Measurements from ENCODE around the gene SMARCD1. TPM values are rescaled to one million over a fixed set of nuclear protein-coding genes. Genes with fewer than 3 reads are reported as not detected.

SMARCD1 gene
- total and polyA plus RNA-seq, 9 of the 15 experiments (the other 6 are each of a cell fraction or from before 2014, with no cell fraction given), result 0.86 to 91.7 (median 48.0) TPM

DNA sequence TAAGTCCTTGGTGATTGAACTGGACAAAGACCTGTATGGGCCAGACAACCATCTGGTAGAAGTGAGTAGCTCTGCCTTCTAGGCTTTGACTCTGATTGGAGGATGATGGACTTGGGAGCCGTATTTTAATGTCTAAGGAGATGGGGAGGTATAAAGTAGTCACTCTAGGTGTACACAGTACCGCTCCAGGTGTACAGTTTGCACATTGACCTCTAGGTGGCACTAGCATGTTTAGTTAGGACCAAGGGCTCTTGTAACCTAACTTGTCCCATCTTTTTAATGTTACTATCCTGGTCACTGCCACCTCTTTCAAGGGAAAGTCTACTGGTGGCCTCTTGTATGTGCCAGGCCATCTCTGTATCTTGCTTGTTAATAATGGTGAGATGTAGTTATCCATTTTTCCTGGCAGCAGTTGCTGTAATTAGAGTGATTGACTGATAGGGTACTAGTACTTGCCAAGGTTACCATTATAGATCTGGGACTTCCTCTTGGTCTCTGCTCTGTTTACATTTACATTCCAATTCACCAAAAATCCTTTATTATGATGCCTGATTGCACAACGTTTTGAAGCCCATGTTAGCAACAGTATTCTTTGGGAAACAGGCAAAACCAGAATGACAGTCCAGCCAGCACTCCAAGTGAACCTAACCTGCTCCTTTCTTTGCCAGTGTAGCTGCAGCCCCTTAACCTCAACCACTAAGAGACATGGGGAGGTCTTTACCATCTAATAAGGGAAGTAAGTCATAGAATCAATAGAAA is 3.6 kb downstream of the SMARCD1 start (continued):
- TF ChIP-seq HMBOX1 (IDR thresholded peaks at IDR 0.05) (peak; percentile 48; the same call in 1 of the 2 replicates), RCOR1 (IDR thresholded peaks at IDR 0.05; ENCODE audit: borderline replicate concordance in 1 of 2, low read depth in 2 of 2, low read length in 2 of 2) (peak in 1 of 2 experiments; percentile 19; a peak in 1 of 4 replicates), RAD21 (CRISPR knock-in tag; conservative IDR thresholded peaks at IDR 0.05 in 1 of 2, IDR thresholded peaks at IDR 0.05 in 1 of 2) (peak; percentile 51 to 80), RB1 (IDR thresholded peaks at IDR 0.05; ENCODE audit: low read depth) (peak; percentile 37; the same call in 1 of the 2 replicates), CTBP1 (IDR thresholded peaks at IDR 0.05; ENCODE audit: borderline replicate concordance) (peak; percentile 51; the same call in 1 of the 2 replicates), KLF16 (IDR thresholded peaks at IDR 0.05) (0 out of 2 replicates have a peak, but pooled peaks have one; percentile 42), RBM14 (IDR thresholded peaks at IDR 0.05; ENCODE audit: borderline replicate concordance, insufficient read depth, low read depth, low read length) (no peak), DEAF1 (CRISPR knock-in tag; IDR thresholded peaks at IDR 0.05) (0 out of 2 replicates have a peak, but pooled peaks have one; percentile 23), TARDBP (IDR thresholded peaks at IDR 0.05) (no peak)
- TF ChIP-seq, protein P1, sequence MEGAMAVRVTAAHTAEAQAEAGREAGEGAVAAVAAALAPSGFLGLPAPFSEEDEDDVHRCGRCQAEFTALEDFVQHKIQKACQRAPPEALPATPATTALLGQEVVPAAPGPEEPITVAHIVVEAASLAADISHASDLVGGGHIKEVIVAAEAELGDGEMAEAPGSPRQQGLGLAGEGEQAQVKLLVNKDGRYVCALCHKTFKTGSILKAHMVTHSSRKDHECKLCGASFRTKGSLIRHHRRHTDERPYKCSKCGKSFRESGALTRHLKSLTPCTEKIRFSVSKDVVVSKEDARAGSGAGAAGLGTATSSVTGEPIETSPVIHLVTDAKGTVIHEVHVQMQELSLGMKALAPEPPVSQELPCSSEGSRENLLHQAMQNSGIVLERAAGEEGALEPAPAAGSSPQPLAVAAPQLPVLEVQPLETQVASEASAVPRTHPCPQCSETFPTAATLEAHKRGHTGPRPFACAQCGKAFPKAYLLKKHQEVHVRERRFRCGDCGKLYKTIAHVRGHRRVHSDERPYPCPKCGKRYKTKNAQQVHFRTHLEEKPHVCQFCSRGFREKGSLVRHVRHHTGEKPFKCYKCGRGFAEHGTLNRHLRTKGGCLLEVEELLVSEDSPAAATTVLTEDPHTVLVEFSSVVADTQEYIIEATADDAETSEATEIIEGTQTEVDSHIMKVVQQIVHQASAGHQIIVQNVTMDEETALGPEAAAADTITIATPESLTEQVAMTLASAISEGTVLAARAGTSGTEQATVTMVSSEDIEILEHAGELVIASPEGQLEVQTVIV (CRISPR knock-in tag; IDR thresholded peaks at IDR 0.05; ENCODE audit: borderline replicate concordance), result no peak

All from K562 (cell line).